ENCODE measurements around the gene CDH23.

The CDH23 gene

DNA sequence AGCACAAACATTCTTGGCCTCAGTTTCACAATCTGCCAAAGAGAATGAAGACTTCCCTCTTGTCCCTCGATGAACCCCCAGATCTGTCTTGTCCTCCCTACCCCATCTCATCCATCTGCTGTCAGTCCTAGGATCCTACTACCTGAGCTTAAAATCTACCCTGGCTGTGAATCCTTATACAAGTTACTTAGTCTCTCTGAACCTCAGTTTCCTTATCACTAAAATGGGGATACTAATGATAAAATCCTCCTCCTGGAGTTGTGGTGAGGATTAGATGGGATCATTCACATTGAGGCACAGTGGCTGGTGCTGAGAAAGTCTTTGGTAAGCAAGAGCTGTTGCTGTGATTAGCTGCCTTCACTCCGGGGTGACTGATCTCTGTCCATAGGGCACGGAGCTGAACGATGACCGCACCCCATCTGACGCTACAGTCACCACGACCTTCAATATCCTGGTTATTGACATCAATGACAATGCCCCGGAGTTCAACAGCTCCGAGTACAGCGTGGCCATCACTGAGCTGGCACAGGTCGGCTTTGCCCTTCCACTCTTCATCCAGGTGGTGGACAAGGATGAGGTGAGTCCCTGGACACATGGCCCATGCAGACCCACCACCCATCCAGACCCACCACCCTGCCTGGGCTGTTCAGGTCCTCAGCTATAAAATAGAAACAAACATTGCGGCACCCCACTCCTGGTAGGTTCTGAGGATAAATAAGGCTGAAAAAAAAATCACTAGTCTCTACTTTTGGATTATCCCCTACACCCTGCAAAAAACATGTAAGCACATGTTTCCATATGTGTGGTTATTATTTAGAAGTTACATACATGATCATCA, 220.3 kb downstream of the CDH23 start:
- no peaks in the 10 kb centered on the region for H3K9me3 ChIP-seq (ENCODE audit: insufficient read depth, low read depth, low read length)
- no peak for TF ChIP-seq EZH2phosphoT487 (IDR thresholded peaks at IDR 0.05; ENCODE audit: borderline replicate concordance)
- TF ChIP-seq, protein P1, sequence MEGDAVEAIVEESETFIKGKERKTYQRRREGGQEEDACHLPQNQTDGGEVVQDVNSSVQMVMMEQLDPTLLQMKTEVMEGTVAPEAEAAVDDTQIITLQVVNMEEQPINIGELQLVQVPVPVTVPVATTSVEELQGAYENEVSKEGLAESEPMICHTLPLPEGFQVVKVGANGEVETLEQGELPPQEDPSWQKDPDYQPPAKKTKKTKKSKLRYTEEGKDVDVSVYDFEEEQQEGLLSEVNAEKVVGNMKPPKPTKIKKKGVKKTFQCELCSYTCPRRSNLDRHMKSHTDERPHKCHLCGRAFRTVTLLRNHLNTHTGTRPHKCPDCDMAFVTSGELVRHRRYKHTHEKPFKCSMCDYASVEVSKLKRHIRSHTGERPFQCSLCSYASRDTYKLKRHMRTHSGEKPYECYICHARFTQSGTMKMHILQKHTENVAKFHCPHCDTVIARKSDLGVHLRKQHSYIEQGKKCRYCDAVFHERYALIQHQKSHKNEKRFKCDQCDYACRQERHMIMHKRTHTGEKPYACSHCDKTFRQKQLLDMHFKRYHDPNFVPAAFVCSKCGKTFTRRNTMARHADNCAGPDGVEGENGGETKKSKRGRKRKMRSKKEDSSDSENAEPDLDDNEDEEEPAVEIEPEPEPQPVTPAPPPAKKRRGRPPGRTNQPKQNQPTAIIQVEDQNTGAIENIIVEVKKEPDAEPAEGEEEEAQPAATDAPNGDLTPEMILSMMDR (conservative IDR thresholded peaks at IDR 0.05; ENCODE audit: low read length), result no peak
- no peaks in the 10 kb centered on the region for H3K36me3 ChIP-seq (ENCODE audit: insufficient read depth, low read length)
- no peaks in the 10 kb centered on the region for H3K79me2 ChIP-seq (ENCODE audit: insufficient read depth, low read length)
- H4K20me1 ChIP-seq (ENCODE audit: insufficient read depth, low read length, poor library complexity, severe bottlenecking), result no peaks in the 10 kb centered on the region
- no peaks in the 10 kb centered on the region for H3K9me2 ChIP-seq (replicated peaks; ENCODE audit: low read depth, low read length)
- H3F3A ChIP-seq (ENCODE audit: low read depth), result no peaks in the 10 kb centered on the region
- H3K27me3 ChIP-seq (ENCODE audit: insufficient read depth, low read length, poor library complexity, severe bottlenecking), result no peaks in the 10 kb centered on the region
- no peaks in the 10 kb centered on the region for H3K4me1 ChIP-seq (ENCODE audit: insufficient read depth, low read length, poor library complexity, severe bottlenecking)
- no peak overlapping the region for H3K9ac ChIP-seq (ENCODE audit: low read depth, low read length, poor library complexity, severe bottlenecking)
- no peak overlapping the region for H3K4me2 ChIP-seq (ENCODE audit: low read depth, low read length, poor library complexity, severe bottlenecking)
- no peak overlapping the region for H3K4me3 ChIP-seq (ENCODE audit: low read length, poor library complexity, severe bottlenecking)
- no peak overlapping the region for H2AFZ ChIP-seq (ENCODE audit: low read length)

DNA sequence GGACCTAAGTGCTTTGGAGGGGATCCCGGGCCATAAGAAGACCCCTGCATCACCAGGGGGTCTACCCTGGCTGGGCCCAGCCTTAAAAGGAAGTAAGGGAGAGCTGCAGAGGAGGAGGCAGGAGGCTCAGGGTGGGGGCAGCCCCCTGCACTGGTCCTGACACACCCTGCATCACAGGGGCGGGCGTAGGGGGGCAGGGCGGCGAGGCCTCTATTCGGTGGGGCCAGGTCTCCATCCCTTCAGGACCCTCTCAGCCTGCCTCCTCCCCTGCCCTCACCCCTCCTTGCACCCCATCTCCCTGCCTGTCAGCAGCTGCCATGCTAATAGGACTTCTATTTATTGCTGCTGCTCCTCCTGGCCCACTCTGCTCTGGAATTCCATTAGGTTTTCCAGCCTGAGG, 221.5 kb downstream of the CDH23 start:
- H3K4me2 ChIP-seq (ENCODE audit: low read depth, low read length, poor library complexity, severe bottlenecking), result no peak overlapping the region
- H3K36me3 ChIP-seq (ENCODE audit: insufficient read depth, low read length), result no peaks in the 10 kb centered on the region
- no peak overlapping the region for H3K4me3 ChIP-seq (ENCODE audit: low read length, poor library complexity, severe bottlenecking)
- no peak overlapping the region for H3K9ac ChIP-seq (ENCODE audit: low read depth, low read length, poor library complexity, severe bottlenecking)
- no peaks in the 10 kb centered on the region for H3K9me2 ChIP-seq (replicated peaks; ENCODE audit: low read depth, low read length)
- H2AFZ ChIP-seq (ENCODE audit: low read length), result no peak overlapping the region
- no peaks in the 10 kb centered on the region for H3K27me3 ChIP-seq (ENCODE audit: insufficient read depth, low read length, poor library complexity, severe bottlenecking)
- no peaks in the 10 kb centered on the region for H3K79me2 ChIP-seq (ENCODE audit: insufficient read depth, low read length)
- TF ChIP-seq, protein P1 (conservative IDR thresholded peaks at IDR 0.05; ENCODE audit: low read length), result no peak
- TF ChIP-seq EZH2phosphoT487 (IDR thresholded peaks at IDR 0.05; ENCODE audit: borderline replicate concordance), result no peak
- no peaks in the 10 kb centered on the region for H3K9me3 ChIP-seq (ENCODE audit: insufficient read depth, low read depth, low read length)
- H3F3A ChIP-seq (ENCODE audit: low read depth), result no peaks in the 10 kb centered on the region
- no peaks in the 10 kb centered on the region for H4K20me1 ChIP-seq (ENCODE audit: insufficient read depth, low read length, poor library complexity, severe bottlenecking)
- H3K4me1 ChIP-seq (ENCODE audit: insufficient read depth, low read length, poor library complexity, severe bottlenecking), result peaks cover 7% of the 10 kb centered on the region

DNA sequence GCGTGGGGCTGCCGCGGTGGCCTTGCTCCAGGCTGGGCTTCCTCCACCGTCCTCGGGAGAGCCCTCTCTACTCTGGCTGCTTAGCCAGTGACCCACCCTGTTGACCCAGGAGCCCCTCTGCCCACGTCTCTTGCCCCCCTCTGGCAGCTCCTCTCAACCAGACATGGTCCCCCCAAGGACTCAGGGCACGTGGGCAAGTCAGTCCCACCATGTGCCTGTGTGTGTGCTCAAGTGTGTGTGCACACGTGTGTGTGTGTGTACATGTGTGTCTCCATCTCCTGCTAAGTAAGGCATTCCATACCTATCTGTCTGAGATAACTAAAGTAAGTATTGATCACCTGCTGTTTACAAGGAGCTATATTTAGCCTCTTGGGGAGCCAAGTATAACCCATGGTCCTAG, 221.9 kb downstream of the CDH23 start:
- Histone ChIP-seq H3K4me2 (ENCODE audit: low read depth, low read length, poor library complexity, severe bottlenecking) (no peak overlapping the region), H3F3A (ENCODE audit: low read depth) (no peaks in the 10 kb centered on the region), H3K9me3 (ENCODE audit: insufficient read depth, low read depth, low read length) (no peaks in the 10 kb centered on the region), H3K36me3 (ENCODE audit: insufficient read depth, low read length) (no peaks in the 10 kb centered on the region), H2AFZ (ENCODE audit: low read length) (no peak overlapping the region), H3K79me2 (ENCODE audit: insufficient read depth, low read length) (no peaks in the 10 kb centered on the region), H3K9ac (ENCODE audit: low read depth, low read length, poor library complexity, severe bottlenecking) (no peak overlapping the region), H3K4me3 (ENCODE audit: low read length, poor library complexity, severe bottlenecking) (no peak overlapping the region), H3K27me3 (ENCODE audit: insufficient read depth, low read length, poor library complexity, severe bottlenecking) (no peaks in the 10 kb centered on the region), H4K20me1 (ENCODE audit: insufficient read depth, low read length, poor library complexity, severe bottlenecking) (no peaks in the 10 kb centered on the region), H3K4me1 (ENCODE audit: insufficient read depth, low read length, poor library complexity, severe bottlenecking) (peaks cover 10% of the 10 kb centered on the region), H3K9me2 (replicated peaks; ENCODE audit: low read depth, low read length) (no peaks in the 10 kb centered on the region)
- TF ChIP-seq, protein P1 (conservative IDR thresholded peaks at IDR 0.05; ENCODE audit: low read length), result no peak
- TF ChIP-seq EZH2phosphoT487 (IDR thresholded peaks at IDR 0.05; ENCODE audit: borderline replicate concordance), result no peak

Data from Loucy (cell line).